ENCODE measurements around the gene TTPAL. TPM values are rescaled to one million over a fixed set of nuclear protein-coding genes. Genes with fewer than 3 reads are reported as not detected.

Gene TTPAL
- total RNA-seq, 3 donors from 2014 or later: 24.3 to 25.3 (median 25.3) TPM

DNA sequence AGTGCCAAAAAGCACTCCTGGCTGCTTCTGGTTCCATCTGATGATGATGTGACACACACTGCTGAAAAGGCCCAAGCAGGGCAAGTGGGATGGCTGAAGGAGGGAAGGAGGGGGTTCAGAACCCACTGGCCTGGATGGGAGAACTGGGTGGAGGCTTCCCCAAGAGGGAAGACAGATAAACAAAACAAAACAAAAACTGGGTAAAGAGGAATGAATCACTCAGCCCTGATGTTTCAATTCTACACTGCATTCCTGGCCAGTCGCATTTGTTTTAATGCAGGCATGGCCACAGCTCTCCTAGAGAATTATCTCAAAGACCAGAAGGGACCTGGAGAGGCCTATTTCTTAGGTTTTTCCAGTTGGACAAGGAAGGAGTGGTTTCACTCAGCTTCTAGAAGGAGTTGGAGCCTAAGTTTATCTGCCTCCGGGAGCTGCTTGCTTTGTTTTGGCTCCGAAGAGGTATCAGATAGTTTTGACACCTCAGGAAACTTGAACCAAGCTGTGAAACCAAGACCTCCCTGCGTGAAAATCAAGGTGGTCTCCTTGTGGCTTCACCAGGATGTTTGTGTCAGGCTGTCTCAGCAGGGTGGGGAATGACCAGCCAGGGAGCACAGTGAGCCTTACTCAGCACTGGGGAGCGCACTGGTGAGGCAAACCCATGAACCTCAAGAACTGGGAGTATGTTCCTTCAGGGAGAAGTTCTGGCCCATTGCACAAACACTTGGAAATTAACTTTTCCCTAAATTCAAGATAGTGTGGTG is 16.1 kb downstream of the TTPAL start:
- no peak for DNase-seq
- no peak overlapping the region for H3K4me3 Mint-ChIP-seq
- peaks cover 55% of the 10 kb centered on the region for H3K36me3 Mint-ChIP-seq (ENCODE audit: insufficient read depth)
- H3K27me3 Mint-ChIP-seq (ENCODE audit: low read depth): no peaks in the 10 kb centered on the region
- no peak for ATAC-seq
- peaks cover 54% of the 10 kb centered on the region for H3K4me1 Mint-ChIP-seq (ENCODE audit: low read depth)
- no peaks in the 10 kb centered on the region for H3K9me3 Mint-ChIP-seq

DNA sequence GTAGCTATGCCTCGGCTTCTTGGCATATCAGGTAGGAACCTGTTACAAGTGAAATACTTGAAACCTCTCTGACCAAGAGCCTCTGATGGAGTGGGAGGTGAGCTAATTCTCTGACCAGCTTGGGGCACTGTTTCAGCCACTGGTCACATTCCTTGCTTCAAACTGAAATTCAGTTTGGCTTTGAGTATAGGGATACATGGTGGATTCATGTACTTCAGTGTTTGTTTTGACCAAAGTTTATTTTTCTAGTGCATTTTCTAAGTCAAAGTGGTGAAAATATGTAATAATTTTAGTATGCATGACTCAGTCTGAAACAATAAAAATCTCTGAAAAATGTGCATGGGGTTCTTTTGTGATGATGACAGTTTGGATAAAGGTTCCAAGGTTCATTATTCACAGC is 18.6 kb downstream of the TTPAL start:
- no peak for ATAC-seq
- no peaks in the 10 kb centered on the region for H3K9me3 Mint-ChIP-seq
- no peaks in the 10 kb centered on the region for H3K27me3 Mint-ChIP-seq (ENCODE audit: low read depth)
- H3K4me3 Mint-ChIP-seq: no peak overlapping the region
- peaks cover 62% of the 10 kb centered on the region for H3K4me1 Mint-ChIP-seq (ENCODE audit: low read depth)
- DNase-seq: no peak
- peaks cover 60% of the 10 kb centered on the region for H3K36me3 Mint-ChIP-seq (ENCODE audit: insufficient read depth)

DNA sequence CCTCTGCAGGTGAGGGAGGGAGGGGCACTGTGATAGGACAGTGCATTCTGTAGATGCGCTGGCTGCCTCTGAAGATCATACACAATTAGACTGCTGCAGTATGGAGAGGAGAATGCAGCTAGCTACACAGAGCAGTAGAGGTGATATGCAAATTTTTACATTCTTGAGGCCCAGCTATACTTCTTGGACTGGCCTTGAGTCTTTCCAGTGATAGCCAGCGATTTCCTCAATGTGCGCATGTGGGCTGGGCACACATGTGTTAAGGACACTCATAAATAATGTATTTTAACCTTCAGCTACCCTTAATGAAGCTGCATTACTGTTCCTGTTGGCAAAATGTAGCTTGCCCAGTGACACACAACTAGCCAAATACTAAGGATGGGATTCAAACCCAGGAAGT is 19.0 kb downstream of the TTPAL start:
- no peaks in the 10 kb centered on the region for H3K9me3 Mint-ChIP-seq
- H3K36me3 Mint-ChIP-seq (ENCODE audit: insufficient read depth): peaks cover 60% of the 10 kb centered on the region
- no peak for ATAC-seq
- no peak overlapping the region for H3K4me3 Mint-ChIP-seq
- no peaks in the 10 kb centered on the region for H3K27me3 Mint-ChIP-seq (ENCODE audit: low read depth)
- DNase-seq: no peak
- H3K4me1 Mint-ChIP-seq (ENCODE audit: low read depth): peaks cover 58% of the 10 kb centered on the region

DNA sequence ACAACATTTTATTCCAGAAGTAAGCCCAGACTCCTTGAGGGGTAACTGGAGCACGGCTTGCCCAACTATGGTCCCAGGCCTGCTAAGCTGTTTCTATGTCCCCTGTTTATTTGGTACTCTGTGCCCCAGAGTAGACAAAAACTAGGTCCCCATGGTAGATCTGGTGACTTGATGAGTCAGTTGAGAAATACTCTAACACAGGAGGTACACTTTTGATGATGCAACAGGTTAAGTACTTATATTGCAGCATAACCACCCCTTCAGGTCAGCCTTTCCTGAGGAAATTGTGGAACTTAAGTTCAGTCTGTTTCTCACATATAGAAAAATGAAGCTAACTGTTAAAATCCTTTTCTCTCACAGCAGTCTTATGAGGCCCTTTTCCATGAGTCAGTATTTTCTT is 19.6 kb downstream of the TTPAL start:
- H3K4me3 Mint-ChIP-seq: peak overlapping the region; percentile 11
- no peaks in the 10 kb centered on the region for H3K9me3 Mint-ChIP-seq
- no peaks in the 10 kb centered on the region for H3K27me3 Mint-ChIP-seq (ENCODE audit: low read depth)
- peak; percentile 19 to 35 for ATAC-seq
- no peak for DNase-seq
- H3K36me3 Mint-ChIP-seq (ENCODE audit: insufficient read depth): peaks cover 59% of the 10 kb centered on the region
- peaks cover 56% of the 10 kb centered on the region for H3K4me1 Mint-ChIP-seq (ENCODE audit: low read depth)

DNA sequence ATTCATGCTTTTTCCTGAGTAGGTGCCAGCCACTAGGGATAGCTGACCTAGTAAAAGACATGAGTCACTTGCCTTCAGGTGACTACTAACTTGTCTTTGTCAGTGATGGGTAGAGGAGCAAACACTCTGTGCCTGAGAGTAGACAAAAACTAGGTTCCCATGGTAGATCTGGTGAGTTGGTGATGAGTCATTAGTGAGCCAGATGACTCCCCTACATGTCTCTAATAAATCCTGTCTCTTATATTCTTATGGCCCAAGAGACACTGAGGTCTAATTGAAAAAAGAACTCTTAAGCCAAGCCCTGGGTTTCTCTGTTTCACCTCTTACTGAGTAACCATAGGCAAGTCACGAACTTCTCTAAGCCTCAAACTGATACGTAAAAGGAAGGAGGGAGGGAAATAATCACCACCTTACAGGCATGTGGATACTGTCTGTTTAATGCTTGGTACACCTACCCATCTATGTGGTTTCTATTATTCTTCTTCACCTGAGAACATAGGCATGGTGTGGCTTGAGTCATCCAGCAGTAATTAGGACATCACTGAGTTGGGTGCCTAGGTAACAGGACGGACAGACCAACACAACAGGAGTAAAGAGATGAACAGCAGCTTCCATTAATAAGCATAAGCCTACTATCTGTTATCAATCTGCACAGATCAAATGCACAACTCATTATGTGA is 20.3 kb downstream of the TTPAL start:
- H3K4me1 Mint-ChIP-seq (ENCODE audit: low read depth): peaks cover 54% of the 10 kb centered on the region

DNA sequence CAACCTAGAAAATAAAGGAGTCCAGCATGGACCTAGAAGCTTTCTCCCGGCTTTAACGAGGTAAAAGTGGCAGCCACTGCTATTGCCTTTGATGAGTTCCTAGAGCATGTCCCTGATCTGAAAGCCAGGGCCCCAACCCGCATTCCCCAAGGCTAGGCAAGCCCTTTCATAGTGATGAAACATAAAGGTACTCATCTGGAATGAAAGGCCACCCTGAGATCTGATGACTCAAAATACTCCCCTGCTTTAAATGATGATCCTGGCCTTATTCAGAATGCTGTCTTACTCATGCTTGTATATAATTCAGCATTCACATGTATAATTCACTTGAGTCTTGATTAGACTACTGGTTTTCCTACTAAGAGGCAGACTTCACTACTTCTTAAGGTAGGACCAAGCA is 21.3 kb downstream of the TTPAL start:
- peak overlapping the region; percentile 14 for H3K4me3 Mint-ChIP-seq
- no peaks in the 10 kb centered on the region for H3K9me3 Mint-ChIP-seq
- ATAC-seq (peak; percentile 70 to 72), DNase-seq (no peak)
- H3K36me3 Mint-ChIP-seq (ENCODE audit: insufficient read depth): peaks cover 59% of the 10 kb centered on the region
- peaks cover 45% of the 10 kb centered on the region for H3K4me1 Mint-ChIP-seq (ENCODE audit: low read depth)
- no peaks in the 10 kb centered on the region for H3K27me3 Mint-ChIP-seq (ENCODE audit: low read depth)

More for the DNA sequence above, 20.3 kb downstream of the TTPAL start:
- Mint-ChIP-seq H3K27me3 (ENCODE audit: low read depth) (no peaks in the 10 kb centered on the region), H3K4me3 (peak overlapping the region; percentile 11), H3K9me3 (no peaks in the 10 kb centered on the region), H3K36me3 (ENCODE audit: insufficient read depth) (peaks cover 60% of the 10 kb centered on the region)
- DNase-seq: no peak
- peak; percentile 81 to 89 for ATAC-seq

DNA sequence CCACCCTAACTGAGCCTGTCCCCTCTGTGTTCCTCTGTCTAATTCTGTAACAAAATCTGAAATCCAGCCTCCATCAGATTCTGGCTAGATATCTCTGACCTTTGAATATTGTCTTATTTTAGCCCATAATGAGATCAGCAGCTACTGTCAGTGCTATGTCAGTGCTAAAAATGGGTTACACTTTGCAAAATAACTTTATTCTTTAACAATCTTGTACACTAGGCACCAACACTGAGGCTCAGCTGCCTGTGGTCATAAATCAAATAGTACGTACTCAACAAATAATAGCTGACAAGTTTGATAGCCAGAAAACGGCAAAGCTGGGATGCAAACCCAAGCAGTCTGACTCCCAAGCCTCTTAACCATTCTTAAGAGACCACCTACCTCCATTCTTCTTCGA is 22.1 kb downstream of the TTPAL start:
- H3K4me3 Mint-ChIP-seq: no peak overlapping the region
- peaks cover 43% of the 10 kb centered on the region for H3K4me1 Mint-ChIP-seq (ENCODE audit: low read depth)
- no peaks in the 10 kb centered on the region for H3K27me3 Mint-ChIP-seq (ENCODE audit: low read depth)

DNA sequence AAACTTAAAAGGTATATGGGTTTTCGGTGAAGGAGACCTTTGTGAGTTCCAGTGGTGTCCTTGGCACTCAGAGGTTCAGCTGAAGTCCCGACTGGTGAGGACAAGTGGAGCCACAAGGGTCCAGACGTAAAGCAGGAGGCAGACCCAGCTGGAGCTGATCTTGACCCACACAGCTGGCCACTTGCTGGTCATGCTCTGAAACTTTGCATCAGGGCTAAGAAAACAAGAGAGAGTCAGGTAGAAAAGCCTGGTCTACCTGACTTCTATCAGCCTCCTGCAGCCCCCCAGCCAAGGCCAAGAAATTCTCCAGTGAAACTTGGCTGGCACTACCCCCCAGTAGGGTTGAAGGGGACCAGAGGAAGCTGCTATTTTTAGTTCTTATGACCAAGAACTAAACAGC is 24.5 kb downstream of the TTPAL start:
- no peaks in the 10 kb centered on the region for H3K9me3 Mint-ChIP-seq
- ATAC-seq: no peak
- H3K27me3 Mint-ChIP-seq (ENCODE audit: low read depth): no peaks in the 10 kb centered on the region
- peaks cover 32% of the 10 kb centered on the region for H3K4me1 Mint-ChIP-seq (ENCODE audit: low read depth)
- DNase-seq: no peak
- peaks cover 47% of the 10 kb centered on the region for H3K36me3 Mint-ChIP-seq (ENCODE audit: insufficient read depth)
- no peak overlapping the region for H3K4me3 Mint-ChIP-seq

More for the DNA sequence above, 22.1 kb downstream of the TTPAL start:
- no peaks in the 10 kb centered on the region for H3K9me3 Mint-ChIP-seq
- ATAC-seq (no peak), DNase-seq (no peak)
- H3K36me3 Mint-ChIP-seq (ENCODE audit: insufficient read depth): peaks cover 57% of the 10 kb centered on the region

DNA sequence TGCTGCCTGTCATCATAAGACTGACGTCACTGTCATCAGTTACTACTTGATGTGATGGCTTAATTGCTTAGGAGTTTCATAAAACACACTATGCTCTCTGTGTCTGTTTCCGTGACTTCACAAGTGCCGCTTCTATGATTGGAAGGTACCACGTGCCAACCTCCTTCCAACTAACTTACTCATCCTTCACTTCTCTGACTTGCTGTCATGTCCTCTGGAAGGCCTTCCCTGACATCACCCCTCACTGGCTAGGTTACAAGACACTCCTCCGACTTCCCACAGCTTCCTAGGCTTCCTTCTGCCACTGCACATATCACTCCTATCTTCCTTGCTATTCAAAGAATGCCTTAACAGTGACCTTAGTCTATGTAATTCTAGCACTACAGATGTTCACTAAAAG is 25.8 kb downstream of the TTPAL start:
- DNase-seq (no peak), ATAC-seq (no peak)
- Mint-ChIP-seq H3K36me3 (ENCODE audit: insufficient read depth) (peaks cover 37% of the 10 kb centered on the region), H3K4me1 (ENCODE audit: low read depth) (peaks cover 19% of the 10 kb centered on the region), H3K9me3 (no peaks in the 10 kb centered on the region), H3K4me3 (no peak overlapping the region), H3K27me3 (ENCODE audit: low read depth) (no peaks in the 10 kb centered on the region)

DNA sequence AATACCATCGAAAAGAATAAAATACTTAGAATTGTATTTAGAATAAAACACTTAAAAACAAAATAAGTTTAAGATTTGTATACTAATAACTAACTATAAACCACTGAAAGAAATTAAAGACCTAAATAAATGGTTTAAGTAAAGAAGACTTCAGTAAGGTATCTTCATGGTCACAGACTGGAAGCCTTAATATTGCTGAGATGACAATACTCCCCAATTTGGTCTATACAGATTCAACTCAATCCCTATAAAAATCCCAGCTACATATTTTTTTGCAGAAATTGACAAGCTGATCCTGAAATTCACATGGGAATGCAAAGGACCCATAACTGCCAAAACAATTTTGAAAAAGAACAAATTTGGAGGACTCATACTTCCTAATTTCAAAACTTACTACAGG is 27.3 kb downstream of the TTPAL start:
- no peak for ATAC-seq
- DNase-seq: no peak
- Mint-ChIP-seq H3K36me3 (ENCODE audit: insufficient read depth) (peaks cover 32% of the 10 kb centered on the region), H3K9me3 (no peaks in the 10 kb centered on the region), H3K4me1 (ENCODE audit: low read depth) (peaks cover 5% of the 10 kb centered on the region), H3K27me3 (ENCODE audit: low read depth) (no peaks in the 10 kb centered on the region), H3K4me3 (no peak overlapping the region)

DNA sequence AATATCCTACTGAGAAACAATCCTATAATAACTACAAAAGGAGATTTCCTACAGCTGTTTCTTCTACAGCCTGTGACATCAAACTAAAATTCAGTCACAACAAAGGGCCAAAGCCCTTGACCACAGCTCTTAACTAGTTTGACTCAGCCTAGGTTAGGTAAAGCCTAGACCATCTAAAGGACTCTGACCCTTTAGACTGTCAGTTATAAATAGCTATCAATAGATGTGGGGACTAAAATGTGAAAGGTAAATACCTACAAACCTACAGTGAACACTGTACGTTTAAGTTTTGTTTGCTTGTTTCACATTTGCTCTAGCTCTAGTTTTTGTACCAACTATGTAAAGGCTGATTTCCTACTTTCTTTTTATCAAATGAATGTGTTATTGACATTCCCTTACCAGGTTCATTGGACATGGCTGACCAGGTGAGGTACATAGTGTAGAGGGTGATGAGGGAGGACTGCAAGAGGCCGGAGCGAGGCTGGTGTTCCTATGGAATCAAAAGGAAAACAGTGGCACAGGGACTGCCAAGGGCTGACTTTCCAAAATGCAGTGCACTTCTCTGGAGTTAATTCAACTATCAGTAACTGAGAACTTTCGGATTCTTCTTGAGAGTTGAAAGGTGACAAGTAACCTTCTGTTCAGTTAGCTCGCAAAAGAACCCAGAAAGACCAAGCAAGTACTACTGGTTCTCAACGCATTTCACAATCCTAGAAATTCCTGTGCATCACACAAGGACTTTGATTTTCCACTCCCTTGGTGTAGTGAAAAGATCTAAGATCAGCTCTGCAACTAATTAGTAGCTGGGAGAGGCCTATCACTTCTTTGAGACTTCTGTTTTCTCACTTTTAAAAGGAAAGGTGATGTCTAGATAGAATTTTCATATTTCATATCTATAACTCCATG is 29.0 kb downstream of the TTPAL start:
- no peaks in the 10 kb centered on the region for H3K27me3 Mint-ChIP-seq (ENCODE audit: low read depth)
- H3K9me3 Mint-ChIP-seq: no peaks in the 10 kb centered on the region
- peaks cover 27% of the 10 kb centered on the region for H3K36me3 Mint-ChIP-seq (ENCODE audit: insufficient read depth)

DNA sequence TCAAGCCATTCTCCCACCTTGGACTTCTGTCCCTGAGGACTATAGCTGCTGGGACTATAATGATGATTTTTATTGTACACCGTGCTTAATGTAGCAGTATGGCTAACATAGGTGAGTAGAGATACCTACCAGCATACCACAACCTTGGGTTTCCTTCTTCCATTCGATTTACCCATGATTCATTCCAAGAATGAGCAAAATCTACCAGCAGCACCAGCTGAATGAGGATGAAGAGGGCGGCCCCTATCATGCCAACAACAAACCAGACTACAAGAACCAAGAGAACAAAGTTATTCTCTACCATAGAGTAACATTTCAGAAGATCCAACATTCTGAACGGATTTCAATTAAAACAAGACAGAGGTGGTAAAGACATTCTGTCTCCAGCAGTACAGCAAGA is 34.1 kb downstream of the TTPAL start:
- no peak overlapping the region for H3K4me3 Mint-ChIP-seq
- H3K36me3 Mint-ChIP-seq (ENCODE audit: insufficient read depth): peaks cover 23% of the 10 kb centered on the region
- H3K9me3 Mint-ChIP-seq: no peaks in the 10 kb centered on the region
- no peaks in the 10 kb centered on the region for H3K27me3 Mint-ChIP-seq (ENCODE audit: low read depth)
- no peak for DNase-seq
- no peak for ATAC-seq
- H3K4me1 Mint-ChIP-seq (ENCODE audit: low read depth): peaks cover 12% of the 10 kb centered on the region

More for the DNA sequence above, 29.0 kb downstream of the TTPAL start:
- Mint-ChIP-seq H3K4me3 (no peak overlapping the region), H3K4me1 (ENCODE audit: low read depth) (no peaks in the 10 kb centered on the region)
- DNase-seq (no peak), ATAC-seq (no peak)

DNA sequence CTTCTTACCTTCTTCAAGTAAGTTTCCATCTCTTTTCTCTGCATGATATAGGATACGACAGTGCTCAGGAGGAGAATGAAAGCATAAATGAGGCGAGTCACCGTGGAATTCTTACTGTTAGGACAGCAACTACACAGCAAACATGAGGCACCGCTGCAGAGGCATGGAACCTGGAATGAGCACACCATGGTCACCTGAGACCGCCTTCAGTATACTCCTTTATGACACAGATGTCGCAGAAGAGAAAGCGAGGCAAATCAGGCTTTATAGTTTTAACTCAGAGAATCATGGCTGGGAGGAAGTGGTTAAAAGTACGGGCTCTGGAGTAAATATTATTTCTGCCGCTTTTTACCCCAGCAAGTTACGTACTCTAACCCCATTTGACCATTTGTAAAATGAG is 38.2 kb downstream of the TTPAL start:
- peaks cover 21% of the 10 kb centered on the region for H3K36me3 Mint-ChIP-seq (ENCODE audit: insufficient read depth)
- DNase-seq: no peak
- peaks cover 39% of the 10 kb centered on the region for H3K4me1 Mint-ChIP-seq (ENCODE audit: low read depth)
- peak in 1 of 2 donors; percentile 14 for ATAC-seq
- no peaks in the 10 kb centered on the region for H3K27me3 Mint-ChIP-seq (ENCODE audit: low read depth)
- H3K9me3 Mint-ChIP-seq: no peaks in the 10 kb centered on the region
- H3K4me3 Mint-ChIP-seq: peak overlapping the region; percentile 22

DNA sequence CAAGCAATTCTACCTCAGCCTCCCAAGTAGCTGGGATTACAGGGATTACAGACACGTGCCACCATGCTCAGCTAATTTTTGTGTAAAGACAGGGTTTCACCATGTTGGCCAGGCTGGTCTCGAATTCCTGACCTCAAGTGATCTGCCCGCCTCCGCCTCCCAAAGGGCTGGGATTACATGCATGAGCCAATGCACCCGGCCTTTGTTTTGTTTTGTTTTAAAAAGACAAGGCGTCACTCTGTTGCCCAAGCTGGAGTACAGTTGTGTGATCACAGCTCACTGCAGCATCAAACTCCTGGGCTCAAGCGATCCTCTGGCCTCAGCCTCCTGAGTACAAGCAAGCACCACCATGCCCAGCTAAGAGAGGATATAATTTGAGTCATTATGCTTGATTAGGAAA is 40.8 kb downstream of the TTPAL start:
- Mint-ChIP-seq H3K4me1 (ENCODE audit: low read depth) (peaks cover 62% of the 10 kb centered on the region), H3K9me3 (no peaks in the 10 kb centered on the region), H3K27me3 (ENCODE audit: low read depth) (no peaks in the 10 kb centered on the region), H3K36me3 (ENCODE audit: insufficient read depth) (peaks cover 15% of the 10 kb centered on the region), H3K4me3 (no peak overlapping the region)
- DNase-seq (no peak), ATAC-seq (no peak)

Measured in activated T-cell treated with anti-CD3 and anti-CD28 coated beads, Interleukin-2, amount 50 U/mL, for 4 hours (primary cell).